H1 (cell line): Measurements from ENCODE around the gene NGEF.

Source experiments
- BCL11A ChIP-seq, 2 experiments: IDR thresholded peaks; one replicate each; pipeline ENCODE4 v1.6.1; 2011; ENCODE audit warnings: low read depth in 2 of 2, low read length in 2 of 2, mild to moderate bottlenecking in 2 of 2
- JUND ChIP-seq: IDR thresholded peaks from 2 replicates; pipeline ENCODE4 v1.6.1; 2011; ENCODE audit warnings: mild to moderate bottlenecking, improper control_type of control experiment, low read length
- KDM1A ChIP-seq: fragments of 200-600, 300-600 bp; sonication (generic); IDR thresholded peaks from 2 replicates; pipeline ENCODE4 v1.7.1; 2016; ENCODE audit warnings: mild to moderate bottlenecking, low read length, borderline replicate concordance
- MAX ChIP-seq: IDR thresholded peaks from 2 replicates; pipeline ENCODE4 v1.6.1; 2012; ENCODE audit warnings: inconsistent platforms
- NANOG ChIP-seq: IDR thresholded peaks from 2 replicates; pipeline ENCODE4 v1.6.1; 2011; ENCODE audit warnings: low read length, low read depth, mild to moderate bottlenecking, inconsistent platforms; ENCODE audit not compliant: insufficient read depth, poor library complexity, severe bottlenecking
- PHF8 ChIP-seq: fragments of 200-600 bp; sonication (generic); conservative IDR thresholded peaks from 2 replicates; pipeline ENCODE4 v1.7.1; 2012; ENCODE audit warnings: low read depth, mild to moderate bottlenecking, inconsistent platforms, low read length, moderate library complexity
- POLR2A ChIP-seq, 2 experiments: IDR thresholded peaks; 1 replicate in 1 of 2; 2 replicates in 1 of 2; pipeline ENCODE4 v1.6.1; 2011; ENCODE audit warnings: low read depth in 2 of 2, low read length in 2 of 2, mild to moderate bottlenecking in 2 of 2; ENCODE audit errors: control extremely low read depth in 1 of 2
- POLR2AphosphoS5 ChIP-seq: IDR thresholded peaks from 2 replicates; pipeline ENCODE4 v1.6.1; 2011; ENCODE audit warnings: low read depth, low read length
- SAP30 ChIP-seq: fragments of 300-600 bp; sonication (generic); IDR thresholded peaks from 2 replicates; pipeline ENCODE4 v1.7.1; 2012; ENCODE audit warnings: low read length, moderate library complexity, mild to moderate bottlenecking, inconsistent platforms; ENCODE audit not compliant: insufficient read depth, insufficient replicate concordance
- YY1 ChIP-seq: IDR thresholded peaks from 2 replicates; pipeline ENCODE4 v1.6.1; 2011; ENCODE audit warnings: low read depth, mild to moderate bottlenecking, low read length
- TF ChIP-seq, protein P1 (sequence below), 3 experiments: IDR thresholded peaks; 1 replicate in 2 of 3; 2 replicates in 1 of 3; pipeline versions ENCODE4 v1.5.1 to v1.6.1; 2011; ENCODE audit warnings: low read length in 3 of 3, mild to moderate bottlenecking in 3 of 3, inconsistent platforms in 2 of 3, low read depth in 1 of 3, moderate library complexity in 1 of 3; ENCODE audit not compliant: insufficient read depth in 1 of 3; ENCODE audit errors: control extremely low read depth in 1 of 3

DNA sequence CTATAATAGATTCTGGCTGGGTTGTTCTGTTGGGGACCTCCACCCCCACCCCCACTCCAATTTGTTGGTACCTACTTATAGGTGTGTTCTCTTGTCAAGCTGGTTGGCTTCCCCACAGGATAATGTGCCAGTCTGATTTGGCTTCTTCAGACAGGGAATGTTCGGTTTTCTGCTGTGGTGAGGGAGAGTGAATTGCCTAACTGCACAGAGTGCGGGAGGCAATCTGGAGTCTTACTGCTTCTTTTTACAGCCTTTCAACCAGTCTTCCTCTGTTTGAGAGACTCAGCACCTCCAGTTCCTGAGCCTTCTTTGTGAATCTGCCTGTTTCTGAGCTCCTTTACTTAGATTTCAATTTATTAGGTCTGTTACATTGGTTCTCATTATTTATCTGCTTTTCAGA, 170.4 kb downstream of the NGEF start:
- no peak for TF ChIP-seq SAP30
- no peak for TF ChIP-seq BCL11A (IDR thresholded peaks at IDR 0.05; ENCODE audit: low read depth in 2 of 2, low read length in 2 of 2)
- no peak for TF ChIP-seq YY1
- TF ChIP-seq, protein P1, sequence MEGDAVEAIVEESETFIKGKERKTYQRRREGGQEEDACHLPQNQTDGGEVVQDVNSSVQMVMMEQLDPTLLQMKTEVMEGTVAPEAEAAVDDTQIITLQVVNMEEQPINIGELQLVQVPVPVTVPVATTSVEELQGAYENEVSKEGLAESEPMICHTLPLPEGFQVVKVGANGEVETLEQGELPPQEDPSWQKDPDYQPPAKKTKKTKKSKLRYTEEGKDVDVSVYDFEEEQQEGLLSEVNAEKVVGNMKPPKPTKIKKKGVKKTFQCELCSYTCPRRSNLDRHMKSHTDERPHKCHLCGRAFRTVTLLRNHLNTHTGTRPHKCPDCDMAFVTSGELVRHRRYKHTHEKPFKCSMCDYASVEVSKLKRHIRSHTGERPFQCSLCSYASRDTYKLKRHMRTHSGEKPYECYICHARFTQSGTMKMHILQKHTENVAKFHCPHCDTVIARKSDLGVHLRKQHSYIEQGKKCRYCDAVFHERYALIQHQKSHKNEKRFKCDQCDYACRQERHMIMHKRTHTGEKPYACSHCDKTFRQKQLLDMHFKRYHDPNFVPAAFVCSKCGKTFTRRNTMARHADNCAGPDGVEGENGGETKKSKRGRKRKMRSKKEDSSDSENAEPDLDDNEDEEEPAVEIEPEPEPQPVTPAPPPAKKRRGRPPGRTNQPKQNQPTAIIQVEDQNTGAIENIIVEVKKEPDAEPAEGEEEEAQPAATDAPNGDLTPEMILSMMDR (IDR thresholded peaks at IDR 0.05; ENCODE audit: control extremely low read depth in 1 of 3, insufficient read depth in 1 of 3, low read depth in 1 of 3, low read length in 3 of 3) = no peak
- no peak for TF ChIP-seq PHF8
- TF ChIP-seq NANOG = no peak
- no peak for TF ChIP-seq POLR2A (IDR thresholded peaks at IDR 0.05; ENCODE audit: control extremely low read depth in 1 of 2, low read depth in 2 of 2, low read length in 2 of 2)
- no peak for TF ChIP-seq KDM1A
- no peak for TF ChIP-seq JUND
- TF ChIP-seq POLR2AphosphoS5 = no peak
- TF ChIP-seq MAX = no peak
